ENCODE results near the gene TMEM272. TPM values are rescaled to one million over a fixed set of nuclear protein-coding genes. Genes with fewer than 3 reads are reported as not detected.
A peak's percentile ranks its signal among the peaks of the same experiment; 100 is the strongest.

The TMEM272 gene
- total and polyA plus RNA-seq, 2 of the 13 experiments (the other 11 are each of a cell fraction or from before 2014, with no cell fraction given), result 0.37 to 0.62 TPM

DNA sequence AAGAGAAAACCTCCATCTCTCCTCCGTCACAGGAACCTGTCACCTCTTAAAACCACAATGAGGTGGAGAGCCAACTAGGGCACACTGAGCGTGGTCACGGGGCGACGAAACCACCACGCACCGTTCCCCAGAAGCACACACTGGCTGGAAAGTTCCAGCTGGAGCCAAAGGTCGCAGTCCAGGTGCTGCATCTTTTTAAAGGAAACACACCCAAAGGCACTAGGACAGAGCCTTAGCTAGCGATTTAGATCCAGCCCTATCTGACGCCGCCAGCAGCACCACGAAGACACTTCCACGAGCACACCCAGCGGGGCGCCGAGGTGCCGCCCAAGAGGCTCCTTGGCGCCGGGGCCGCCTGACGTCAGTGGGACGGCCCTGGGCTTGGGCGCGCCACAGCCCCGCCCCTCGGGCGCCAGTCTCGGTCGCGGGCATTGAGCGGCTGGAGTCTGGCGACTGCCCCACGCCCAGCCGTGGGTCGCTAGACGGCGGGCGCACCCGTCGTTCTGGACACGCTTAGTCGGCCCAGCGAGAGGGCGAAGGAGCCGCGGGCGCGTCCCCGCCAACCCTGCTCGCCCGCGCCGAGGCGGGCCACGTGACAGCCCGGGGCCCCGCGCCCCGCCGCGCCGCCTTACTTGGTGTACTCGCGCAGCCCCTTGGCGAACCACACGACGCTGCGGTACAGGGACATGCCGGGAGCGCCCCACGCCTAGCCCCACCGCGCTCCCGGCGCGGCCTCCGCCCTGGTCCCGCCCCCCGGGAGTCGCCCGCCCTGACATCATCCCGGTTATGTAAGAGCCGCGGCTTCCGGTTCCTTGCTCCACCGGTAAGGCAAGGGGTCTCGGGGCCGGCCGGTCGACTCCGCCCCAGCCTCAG is 41.3 kb downstream of the TMEM272 start, which contains the start of gene DHRS12 (continued):
- TF ChIP-seq, protein P1, sequence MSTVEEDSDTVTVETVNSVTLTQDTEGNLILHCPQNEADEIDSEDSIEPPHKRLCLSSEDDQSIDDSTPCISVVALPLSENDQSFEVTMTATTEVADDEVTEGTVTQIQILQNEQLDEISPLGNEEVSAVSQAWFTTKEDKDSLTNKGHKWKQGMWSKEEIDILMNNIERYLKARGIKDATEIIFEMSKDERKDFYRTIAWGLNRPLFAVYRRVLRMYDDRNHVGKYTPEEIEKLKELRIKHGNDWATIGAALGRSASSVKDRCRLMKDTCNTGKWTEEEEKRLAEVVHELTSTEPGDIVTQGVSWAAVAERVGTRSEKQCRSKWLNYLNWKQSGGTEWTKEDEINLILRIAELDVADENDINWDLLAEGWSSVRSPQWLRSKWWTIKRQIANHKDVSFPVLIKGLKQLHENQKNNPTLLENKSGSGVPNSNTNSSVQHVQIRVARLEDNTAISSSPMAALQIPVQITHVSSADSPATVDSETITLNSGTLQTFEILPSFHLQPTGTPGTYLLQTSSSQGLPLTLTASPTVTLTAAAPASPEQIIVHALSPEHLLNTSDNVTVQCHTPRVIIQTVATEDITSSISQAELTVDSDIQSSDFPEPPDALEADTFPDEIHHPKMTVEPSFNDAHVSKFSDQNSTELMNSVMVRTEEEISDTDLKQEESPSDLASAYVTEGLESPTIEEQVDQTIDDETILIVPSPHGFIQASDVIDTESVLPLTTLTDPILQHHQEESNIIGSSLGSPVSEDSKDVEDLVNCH (CRISPR knock-in tag; IDR thresholded peaks at IDR 0.05), result no peak
- TF ChIP-seq RORA (CRISPR knock-in tag; IDR thresholded peaks at IDR 0.05) (no peak), SRY (CRISPR knock-in tag; IDR thresholded peaks at IDR 0.05) (peak; percentile 97), RCOR2 (CRISPR knock-in tag; IDR thresholded peaks at IDR 0.05) (no peak), USF2 (IDR thresholded peaks at IDR 0.05; ENCODE audit: low read depth, low read length) (no peak), USF2 (CRISPR knock-in tag; IDR thresholded peaks at IDR 0.05; ENCODE audit: borderline replicate concordance) (0 out of 2 replicates have a peak, but pooled peaks have one; percentile 12), ZNF20 (CRISPR knock-in tag; IDR thresholded peaks at IDR 0.05) (no peak), TAF15 (IDR thresholded peaks at IDR 0.05; ENCODE audit: low read depth, low read length, poor library complexity, severe bottlenecking) (no peak), MATR3 (CRISPR knock-in tag; IDR thresholded peaks at IDR 0.05) (no peak), ZNF441 (CRISPR knock-in tag; IDR thresholded peaks at IDR 0.05; ENCODE audit: borderline replicate concordance) (peak; percentile 37; the same call in 1 of the 2 replicates), SKIL (CRISPR knock-in tag; IDR thresholded peaks at IDR 0.05; ENCODE audit: borderline replicate concordance) (peak; percentile 29; the same call in 1 of the 2 replicates), ZNF850 (CRISPR knock-in tag; conservative IDR thresholded peaks at IDR 0.05) (no peak), ATM (IDR thresholded peaks at IDR 0.05; ENCODE audit: borderline replicate concordance) (no peak), BRCA1 (CRISPR knock-in tag; IDR thresholded peaks at IDR 0.05) (no peak), ZNF256 (CRISPR knock-in tag; conservative IDR thresholded peaks at IDR 0.05) (no peak), KLF15 (CRISPR knock-in tag; IDR thresholded peaks at IDR 0.05; ENCODE audit: borderline replicate concordance) (no peak), RFX5 (IDR thresholded peaks at IDR 0.05; ENCODE audit: low read depth, low read length) (no peak), TGIF2 (CRISPR knock-in tag; IDR thresholded peaks at IDR 0.05) (no peak), MED13 (CRISPR knock-in tag; IDR thresholded peaks at IDR 0.05) (no peak), ZNF709 (CRISPR knock-in tag; IDR thresholded peaks at IDR 0.05) (peak; percentile 65)
- TF ChIP-seq, protein P2, sequence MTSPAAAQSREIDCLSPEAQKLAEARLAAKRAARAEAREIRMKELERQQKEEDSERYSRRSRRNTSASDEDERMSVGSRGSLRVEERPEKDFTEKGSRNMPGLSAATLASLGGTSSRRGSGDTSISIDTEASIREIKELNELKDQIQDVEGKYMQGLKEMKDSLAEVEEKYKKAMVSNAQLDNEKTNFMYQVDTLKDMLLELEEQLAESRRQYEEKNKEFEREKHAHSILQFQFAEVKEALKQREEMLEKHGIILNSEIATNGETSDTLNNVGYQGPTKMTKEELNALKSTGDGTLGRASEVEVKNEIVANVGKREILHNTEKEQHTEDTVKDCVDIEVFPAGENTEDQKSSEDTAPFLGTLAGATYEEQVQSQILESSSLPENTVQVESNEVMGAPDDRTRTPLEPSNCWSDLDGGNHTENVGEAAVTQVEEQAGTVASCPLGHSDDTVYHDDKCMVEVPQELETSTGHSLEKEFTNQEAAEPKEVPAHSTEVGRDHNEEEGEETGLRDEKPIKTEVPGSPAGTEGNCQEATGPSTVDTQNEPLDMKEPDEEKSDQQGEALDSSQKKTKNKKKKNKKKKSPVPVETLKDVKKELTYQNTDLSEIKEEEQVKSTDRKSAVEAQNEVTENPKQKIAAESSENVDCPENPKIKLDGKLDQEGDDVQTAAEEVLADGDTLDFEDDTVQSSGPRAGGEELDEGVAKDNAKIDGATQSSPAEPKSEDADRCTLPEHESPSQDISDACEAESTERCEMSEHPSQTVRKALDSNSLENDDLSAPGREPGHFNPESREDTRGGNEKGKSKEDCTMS (CRISPR knock-in tag; conservative IDR thresholded peaks at IDR 0.05), result no peak

All from HepG2 (cell line).